GDM1 (cell line): ENCODE results near the gene PPM1H.
"Not testable (repeated sequence)": the region's sequence is repeated elsewhere in the genome, so short reads cannot be mapped to it uniquely, and the experiment has no call there.

Experiments
- DNase-seq: peaks from one replicate; lab custom pipeline; 2025; lab: John Stamatoyannopoulos, UW

Gene PPM1H

DNA sequence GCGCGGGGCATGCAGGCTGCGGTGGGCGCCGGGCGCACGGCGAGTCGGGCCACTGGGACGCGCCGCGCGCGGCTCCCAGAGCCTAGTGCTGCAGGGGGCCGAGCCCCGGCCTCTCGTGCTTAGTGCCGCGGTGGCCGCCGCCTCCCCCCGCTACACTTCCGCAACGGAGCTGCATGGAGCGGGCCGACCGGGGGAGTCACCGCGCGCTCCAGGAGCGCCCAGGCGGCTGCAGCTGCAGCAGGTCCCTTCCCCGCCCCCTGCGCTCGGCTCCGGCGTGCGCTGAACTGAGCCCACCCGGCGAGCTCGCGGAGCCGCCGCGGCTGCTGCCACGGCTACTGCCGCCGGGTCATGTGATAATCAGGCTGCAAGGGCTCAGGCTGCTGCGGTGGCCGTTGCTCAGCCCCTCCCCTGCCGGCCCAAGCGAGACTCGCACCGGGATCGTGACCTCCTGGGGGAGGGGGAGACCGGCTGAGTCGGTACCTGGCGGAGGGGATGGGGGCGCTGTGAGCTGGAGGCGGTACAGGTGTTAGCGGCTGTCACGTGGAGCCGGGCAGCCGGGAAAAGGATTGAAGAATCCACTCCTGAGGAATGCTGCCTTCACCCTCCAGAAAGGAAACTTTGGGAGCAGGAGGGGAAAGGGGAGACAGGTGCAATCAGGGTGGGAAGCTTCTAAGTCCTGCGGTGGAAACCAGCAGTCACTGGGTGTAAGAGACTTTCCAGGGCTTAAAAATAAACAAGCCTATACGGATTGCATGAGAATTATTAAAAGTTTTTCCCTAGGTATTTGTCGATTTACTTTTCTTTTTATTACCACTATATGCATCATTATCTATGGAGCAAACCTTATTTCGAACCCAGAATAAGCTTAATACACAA, at the start of gene PPM1H:
Gene PPM1H, minus strand, starts transcription at position 352 of the 876 bp plus-strand sequence. CDS start 414 bp downstream, outside the sequence.
- DNase-seq = peak; percentile 63

GRCh38 chr12:62983594-62983993, 48.6 kb upstream of the PPM1H start:
- no peak for DNase-seq

- DNase-seq = no peak
Measured at GRCh38 chr12:62978768-62979167, 43.8 kb upstream of the PPM1H start.

DNA sequence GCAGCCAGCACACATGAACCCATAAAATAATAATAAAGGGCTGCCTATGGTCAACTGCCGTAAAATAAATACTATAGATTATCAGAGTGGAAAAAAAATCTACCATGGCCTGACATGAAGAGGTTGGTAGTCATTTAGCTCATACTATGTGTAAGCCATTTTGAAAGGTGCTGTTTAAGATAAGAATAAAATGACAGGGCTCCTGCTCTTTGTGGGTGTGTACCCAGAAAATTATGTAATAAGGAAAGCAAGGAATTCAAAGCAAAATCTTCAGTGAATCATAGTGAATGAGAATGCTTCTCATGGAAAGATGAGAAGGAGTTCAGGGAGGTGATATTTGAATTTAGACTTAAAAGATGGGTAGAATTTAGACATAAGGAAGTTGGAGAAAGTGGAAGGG, 42.9 kb upstream of the PPM1H start:
- no peak for DNase-seq

GRCh38 chr12:62977418-62977817, 42.5 kb upstream of the PPM1H start:
- no peak for DNase-seq

GRCh38 chr12:62976110-62976662, 41.2 kb upstream of the PPM1H start:
- no peak for DNase-seq

DNA sequence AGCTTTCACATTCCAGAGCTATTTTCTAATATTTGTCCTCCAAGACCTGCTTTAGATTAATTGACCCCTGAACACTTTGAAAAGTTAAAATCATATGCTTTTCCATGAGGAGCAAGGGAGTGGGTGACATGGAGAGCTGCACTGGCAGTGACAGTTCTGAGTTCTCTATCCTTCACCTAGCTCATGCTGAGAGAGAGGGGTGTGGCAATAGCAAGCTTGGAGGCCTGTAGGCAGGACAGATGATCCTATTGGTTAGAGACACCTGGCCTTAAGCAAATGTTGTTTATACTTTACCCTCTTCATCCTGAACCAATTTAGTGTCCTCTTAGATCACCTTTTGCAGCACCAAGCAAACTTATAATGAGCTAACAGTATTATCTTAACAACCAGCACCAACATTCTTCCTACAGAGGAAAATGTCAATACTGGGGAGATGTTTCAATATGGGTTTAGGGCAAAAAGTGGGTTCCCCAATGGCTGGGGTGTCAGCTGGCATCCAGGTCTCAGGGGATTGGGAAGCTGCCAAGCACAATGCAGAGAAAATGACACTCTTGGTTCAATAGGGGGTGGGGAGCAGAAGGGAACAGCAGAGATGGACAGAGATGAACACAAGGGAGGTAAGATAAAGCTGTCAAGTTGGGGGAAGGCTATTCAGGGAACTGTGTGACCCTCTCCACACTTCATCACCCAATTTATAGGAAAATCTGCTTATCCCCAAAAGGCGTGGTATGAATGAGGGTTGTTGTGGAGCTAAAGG, 37.0 kb upstream of the PPM1H start:
- no peak for DNase-seq

GRCh38 chr12:62969695-62970094, 34.7 kb upstream of the PPM1H start:
- no peak for DNase-seq

DNA sequence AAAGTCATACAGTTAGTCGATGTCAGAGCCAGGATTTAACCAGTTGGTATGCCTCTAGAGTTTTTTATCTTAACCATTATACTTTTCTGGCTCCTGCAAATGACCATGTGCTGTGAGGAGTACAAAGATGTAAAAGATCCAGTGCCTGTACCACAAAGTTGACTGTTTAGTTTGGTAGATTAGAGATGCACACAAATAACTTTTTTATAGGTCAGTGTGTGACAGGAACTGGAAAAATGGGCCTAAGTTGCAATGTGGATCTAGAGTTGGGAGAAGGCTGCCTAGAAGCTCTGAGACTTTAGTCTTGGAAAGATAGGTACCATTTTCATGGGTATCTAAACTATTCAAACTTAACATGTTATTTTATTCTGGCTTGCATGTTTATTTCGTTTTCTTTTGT, 32.8 kb upstream of the PPM1H start:
- no peak for DNase-seq

DNA sequence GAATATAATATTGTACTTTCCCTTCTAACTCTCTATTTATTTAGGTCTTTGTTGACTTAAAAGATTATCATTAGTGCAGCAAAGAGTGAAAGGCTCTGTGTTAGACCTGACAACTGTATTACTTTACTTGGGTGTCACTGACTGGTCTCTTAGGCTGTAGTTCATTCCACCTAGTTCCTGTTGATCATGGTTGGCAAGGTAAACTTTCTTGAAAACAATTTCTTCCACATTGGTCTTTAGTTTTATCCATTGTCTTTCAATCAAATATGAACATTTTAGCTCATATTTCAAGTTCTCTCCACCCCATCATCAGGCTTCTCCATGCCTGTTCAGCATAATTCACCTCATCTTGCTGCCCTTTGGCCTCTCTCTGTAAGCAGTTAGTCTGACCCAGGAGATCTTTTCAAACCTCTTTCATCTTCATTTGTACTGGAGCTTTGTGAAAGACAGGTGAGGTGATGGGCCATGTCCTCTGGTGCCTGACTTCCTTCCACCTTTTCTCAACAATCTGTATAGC, 32.1 kb upstream of the PPM1H start:
- DNase-seq = no peak

- DNase-seq = not testable (repeated sequence)
Measured at GRCh38 chr12:62966446-62966989, 31.6 kb upstream of the PPM1H start.

- not testable (repeated sequence) for DNase-seq
Measured at GRCh38 chr12:62965700-62966099, 30.8 kb upstream of the PPM1H start.

GRCh38 chr12:62965242-62965641, 30.3 kb upstream of the PPM1H start:
- not testable (repeated sequence) for DNase-seq

DNA sequence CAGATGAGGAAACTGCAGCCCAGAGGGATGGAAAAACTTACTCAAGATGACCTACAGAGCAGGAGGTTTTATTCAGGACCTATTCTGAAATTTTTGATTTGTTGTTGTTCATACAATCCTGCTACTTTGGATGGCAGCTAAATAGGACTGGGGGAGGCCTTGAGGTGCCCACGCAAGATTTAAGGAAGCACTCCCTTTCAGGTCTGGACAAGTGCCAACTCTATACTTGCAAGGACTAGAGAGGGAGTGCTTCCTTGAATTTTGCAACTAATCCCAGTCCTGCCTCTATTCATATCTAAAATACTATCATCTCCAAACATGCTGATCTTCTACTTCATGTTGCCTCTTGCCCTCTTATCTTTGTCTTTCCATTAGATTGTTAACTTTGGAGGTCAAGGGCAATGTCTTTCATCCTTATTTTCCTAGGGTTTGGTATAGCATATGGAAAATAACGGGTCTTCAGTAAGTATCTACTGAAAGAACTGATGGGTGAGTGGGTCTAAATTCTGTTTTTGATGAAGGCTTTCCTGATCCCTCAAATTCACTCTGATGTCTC, 28.6 kb upstream of the PPM1H start:
- DNase-seq = no peak

GRCh38 chr12:62960324-62960723, 25.4 kb upstream of the PPM1H start:
- no peak for DNase-seq

DNA sequence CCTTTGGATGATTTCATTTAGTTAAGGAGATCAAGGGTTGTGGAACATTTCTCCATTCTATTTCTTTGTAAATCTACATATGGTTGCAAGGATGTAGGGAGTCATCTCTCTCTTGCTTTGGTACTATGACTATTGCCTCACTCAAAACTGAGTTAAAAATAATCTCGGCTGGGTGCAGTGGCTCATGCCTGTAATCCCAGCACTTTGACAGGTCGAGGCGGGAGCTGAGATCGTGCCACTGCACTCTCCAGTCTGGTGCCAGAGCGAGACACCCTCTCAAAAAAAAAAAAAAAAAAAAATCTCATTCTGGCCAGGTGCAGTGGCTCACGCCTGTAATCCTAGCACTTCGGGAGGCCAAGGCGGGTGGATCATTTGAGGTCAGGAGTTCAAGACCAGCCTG, 24.8 kb upstream of the PPM1H start:
- no peak for DNase-seq

- no peak for DNase-seq
Measured at GRCh38 chr12:62957233-62957953, 22.4 kb upstream of the PPM1H start.

DNA sequence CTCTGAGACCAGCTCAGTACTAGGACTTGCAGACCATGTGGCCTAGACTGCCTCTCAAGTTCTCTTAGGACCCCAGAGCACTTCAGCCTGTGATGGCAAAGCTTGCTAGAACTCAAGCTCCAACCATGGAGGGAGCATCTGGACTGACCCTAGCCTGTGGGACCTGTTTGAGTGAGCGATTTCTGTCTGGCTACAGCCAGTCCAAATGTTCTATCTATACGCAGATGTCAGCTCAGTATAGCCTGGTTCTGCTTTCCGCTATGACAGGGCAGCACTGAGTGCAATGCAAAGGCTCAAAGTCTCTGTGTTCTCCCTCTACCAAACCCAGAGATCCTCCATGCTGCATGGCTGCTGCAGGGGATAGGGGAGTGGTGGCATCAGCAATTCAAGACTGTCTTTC, 20.7 kb upstream of the PPM1H start:
- DNase-seq = no peak

GRCh38 chr12:62950317-62950716, 15.4 kb upstream of the PPM1H start:
- no peak for DNase-seq

DNA sequence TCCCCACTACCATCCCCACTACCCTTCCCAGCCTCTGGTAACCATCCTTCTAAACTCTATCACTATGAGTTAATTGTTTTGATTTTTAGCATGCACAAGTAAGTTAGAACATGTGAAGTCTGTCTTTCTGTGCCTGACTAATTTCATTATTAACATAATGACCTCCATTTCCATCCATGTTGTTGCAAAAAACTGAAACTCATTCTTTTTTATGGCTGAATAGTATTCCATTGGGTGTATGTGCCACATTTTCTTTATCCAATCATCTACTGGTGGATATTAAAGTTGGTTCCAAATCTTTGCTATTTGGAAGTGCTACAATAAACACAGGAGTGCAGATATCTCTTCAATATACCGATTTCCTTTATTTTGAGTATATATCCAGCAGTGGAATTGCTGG, 13.2 kb upstream of the PPM1H start:
- no peak for DNase-seq

- no peak for DNase-seq
Measured at GRCh38 chr12:62947364-62947763, 12.4 kb upstream of the PPM1H start.
